ENCODE results near the gene NBAS. TPM values are rescaled to one million over a fixed set of nuclear protein-coding genes. Genes with fewer than 3 reads are reported as not detected.
A peak's percentile ranks its signal among the peaks of the same experiment; 100 is the strongest.
"Not testable (repeated sequence)": the region's sequence is repeated elsewhere in the genome, so short reads cannot be mapped to it uniquely, and the experiment has no call there.

The NBAS gene
- total and polyA plus RNA-seq, 8 donors: 26.6 to 36.7 (median 31.1) TPM

DNA sequence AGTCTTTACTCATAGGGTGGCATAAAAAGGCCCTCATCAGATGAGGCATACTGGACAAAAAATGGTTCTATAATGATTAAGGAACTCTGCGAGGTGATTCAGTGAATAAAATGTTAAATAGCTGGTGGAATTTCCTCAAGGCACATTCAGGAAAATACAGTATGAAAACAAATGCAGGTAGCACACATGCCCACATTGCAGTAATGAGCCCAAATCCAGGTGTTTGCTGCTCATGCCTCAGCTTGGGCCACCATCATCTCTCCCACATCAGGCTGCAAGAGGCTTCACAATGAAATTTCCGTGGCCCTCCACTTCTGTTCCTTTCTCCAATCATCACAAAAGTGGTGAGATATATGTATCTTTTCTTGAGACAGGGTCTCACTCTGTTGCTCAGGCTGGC is 298.3 kb downstream of the NBAS start:
- no peaks in the 10 kb centered on the region for H3K36me3 ChIP-seq
- intact Hi-C loops (cut with DNase I): no loop called here
- no peak for DNase-seq
- H3K9me3 ChIP-seq: no peaks in the 10 kb centered on the region
- no peak overlapping the region for H3K27ac ChIP-seq
- 97 to 98% methylated on average over 2 of the region's 2 CpGs for WGBS, 2 donors
- ATAC-seq: no peak
- no peaks in the 10 kb centered on the region for H3K27me3 ChIP-seq
- H3K4me3 ChIP-seq: no peak overlapping the region
- H3K4me1 ChIP-seq: no peaks in the 10 kb centered on the region
- no peak for TF ChIP-seq CTCF (IDR thresholded peaks at IDR 0.05)
- no peak for FAIRE-seq

GRCh38 chr2:15260835-15261234 is 300.3 kb downstream of the NBAS start:
- intact Hi-C loops (cut with DNase I): no loop called here
- Histone ChIP-seq H3K27me3 (no peaks in the 10 kb centered on the region), H3K36me3 (no peaks in the 10 kb centered on the region), H3K27ac (no peak overlapping the region), H3K4me3 (no peak overlapping the region), H3K9me3 (no peaks in the 10 kb centered on the region), H3K4me1 (no peaks in the 10 kb centered on the region)
- ATAC-seq (no peak), FAIRE-seq (no peak), DNase-seq (no peak)
- WGBS, 2 donors: 75 to 77% methylated on average over 2 of the region's 2 CpGs
- TF ChIP-seq CTCF (IDR thresholded peaks at IDR 0.05): no peak

GRCh38 chr2:15260196-15260595 is 300.9 kb downstream of the NBAS start:
- Histone ChIP-seq H3K9me3 (no peaks in the 10 kb centered on the region), H3K36me3 (no peaks in the 10 kb centered on the region), H3K4me1 (no peaks in the 10 kb centered on the region), H3K4me3 (no peak overlapping the region), H3K27me3 (no peaks in the 10 kb centered on the region), H3K27ac (no peak overlapping the region)
- peak in 1 of 4 donors; percentile 21 for ATAC-seq
- no peak for DNase-seq
- FAIRE-seq: no peak
- intact Hi-C loops (cut with DNase I): no loop called here
- 76 to 86% methylated on average over 3 of the region's 3 CpGs for WGBS, 2 donors
- no peak for TF ChIP-seq CTCF (IDR thresholded peaks at IDR 0.05)

GRCh38 chr2:15259356-15259756 is 301.8 kb downstream of the NBAS start:
- Histone ChIP-seq H3K27me3 (no peaks in the 10 kb centered on the region), H3K4me1 (no peaks in the 10 kb centered on the region), H3K27ac (no peak overlapping the region), H3K9me3 (no peaks in the 10 kb centered on the region), H3K36me3 (no peaks in the 10 kb centered on the region), H3K4me3 (no peak overlapping the region)
- ATAC-seq: peak; percentile 64 to 87 (median 80)
- TF ChIP-seq CTCF (IDR thresholded peaks at IDR 0.05): no peak
- peak in 2 of 6 donors; percentile 6 to 12 for DNase-seq
- FAIRE-seq: no peak
- WGBS, 2 donors: 32 to 41% methylated on average over 1 of the region's 1 CpG
- intact Hi-C loops (cut with DNase I): no loop called here

GRCh38 chr2:15258385-15258784 is 302.7 kb downstream of the NBAS start:
- H3K27ac ChIP-seq; H3K27me3 ChIP-seq; H3K4me1 ChIP-seq; intact Hi-C loops (cut with DNase I); H3K36me3 ChIP-seq; H3K4me3 ChIP-seq; ATAC-seq; DNase-seq; FAIRE-seq; H3K9me3 ChIP-seq: not testable (repeated sequence)
- 94 to 95% methylated on average over 7 of the region's 7 CpGs for WGBS, 2 donors
